Measurements from ENCODE around the gene SMIM24.

The SMIM24 gene

GRCh38 chr19:3426433-3426832 lies 53.9 kb downstream of the SMIM24 start:
- no peak for DNase-seq

Measured in retina (tissue), 1 donor.